Keratinocyte (primary cell): ENCODE results near the gene FLAD1.

ENCODE experiments used
- EZH2 ChIP-seq: IDR thresholded peaks from one replicate; pipeline ENCODE4 v1.6.1; 2012; ENCODE audit warnings: inconsistent platforms, mild to moderate bottlenecking, low read length, moderate library complexity
- TF ChIP-seq, protein P1 (sequence below), 3 experiments: IDR thresholded peaks in 1 of 3; conservative IDR thresholded peaks in 1 of 3; optimal IDR thresholded peaks in 1 of 3; 2 replicates in 2 of 3; 3 replicates in 1 of 3; pipeline versions ENCODE3 to v1.5.1; 2011; ENCODE audit warnings: low read length in 3 of 3, mild to moderate bottlenecking in 3 of 3, moderate library complexity in 2 of 3, control low read depth in 1 of 3, inconsistent platforms in 1 of 3; ENCODE audit not compliant: insufficient read depth in 2 of 3; ENCODE audit errors: extremely low read depth in 1 of 3

DNA sequence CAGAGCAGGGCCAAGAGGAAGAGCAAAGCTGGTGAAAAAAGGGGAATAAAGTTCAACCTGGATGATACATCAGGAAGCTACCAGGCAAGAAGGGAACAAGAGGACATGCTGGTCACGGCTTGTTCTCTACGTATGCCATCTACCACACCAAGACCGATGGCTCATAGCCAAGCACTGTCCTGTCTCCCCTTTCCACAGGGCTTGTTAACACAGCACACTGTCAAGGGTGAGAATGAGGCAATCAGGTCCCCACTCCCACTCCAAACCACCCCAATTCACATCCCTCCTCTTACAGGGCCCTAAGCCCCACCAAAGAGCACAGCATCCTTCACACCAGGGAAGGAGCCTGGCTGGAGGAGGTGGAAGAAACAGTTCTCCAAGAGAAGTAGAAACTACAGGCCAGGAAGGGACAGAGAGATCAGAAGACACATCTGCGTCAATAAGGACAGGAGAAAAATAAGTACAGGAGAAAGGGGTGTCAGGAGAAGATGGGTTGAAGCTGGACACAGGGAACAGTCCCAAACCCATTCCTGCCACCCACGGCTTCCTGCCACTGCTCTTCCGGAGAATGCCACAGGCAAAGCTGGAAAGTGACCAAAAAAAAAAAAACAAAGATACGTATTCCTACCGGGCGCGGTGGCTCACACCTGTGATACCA is 11.7 kb upstream of the FLAD1 start:
- TF ChIP-seq, protein P1, sequence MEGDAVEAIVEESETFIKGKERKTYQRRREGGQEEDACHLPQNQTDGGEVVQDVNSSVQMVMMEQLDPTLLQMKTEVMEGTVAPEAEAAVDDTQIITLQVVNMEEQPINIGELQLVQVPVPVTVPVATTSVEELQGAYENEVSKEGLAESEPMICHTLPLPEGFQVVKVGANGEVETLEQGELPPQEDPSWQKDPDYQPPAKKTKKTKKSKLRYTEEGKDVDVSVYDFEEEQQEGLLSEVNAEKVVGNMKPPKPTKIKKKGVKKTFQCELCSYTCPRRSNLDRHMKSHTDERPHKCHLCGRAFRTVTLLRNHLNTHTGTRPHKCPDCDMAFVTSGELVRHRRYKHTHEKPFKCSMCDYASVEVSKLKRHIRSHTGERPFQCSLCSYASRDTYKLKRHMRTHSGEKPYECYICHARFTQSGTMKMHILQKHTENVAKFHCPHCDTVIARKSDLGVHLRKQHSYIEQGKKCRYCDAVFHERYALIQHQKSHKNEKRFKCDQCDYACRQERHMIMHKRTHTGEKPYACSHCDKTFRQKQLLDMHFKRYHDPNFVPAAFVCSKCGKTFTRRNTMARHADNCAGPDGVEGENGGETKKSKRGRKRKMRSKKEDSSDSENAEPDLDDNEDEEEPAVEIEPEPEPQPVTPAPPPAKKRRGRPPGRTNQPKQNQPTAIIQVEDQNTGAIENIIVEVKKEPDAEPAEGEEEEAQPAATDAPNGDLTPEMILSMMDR (optimal IDR thresholded peaks at IDR 0.05 in 1 of 3, IDR thresholded peaks at IDR 0.05 in 1 of 3, conservative IDR thresholded peaks at IDR 0.05 in 1 of 3; ENCODE audit: extremely low read depth in 1 of 3, insufficient read depth in 2 of 3, low read length in 3 of 3): no peak
- TF ChIP-seq EZH2: no peak
